HG03064 (cell line): Measurements from ENCODE around the gene SALL3.
"Not testable (repeated sequence)": the region's sequence is repeated elsewhere in the genome, so short reads cannot be mapped to it uniquely, and the experiment has no call there.

Experiments used
- ATAC-seq: cut with Tn5 transposase; IDR thresholded peaks from one replicate; pipeline ENCODE4 v1.9.1; 2021; ENCODE audit warnings: low read depth; ENCODE audit not compliant: unreplicated experiment

Gene SALL3

DNA sequence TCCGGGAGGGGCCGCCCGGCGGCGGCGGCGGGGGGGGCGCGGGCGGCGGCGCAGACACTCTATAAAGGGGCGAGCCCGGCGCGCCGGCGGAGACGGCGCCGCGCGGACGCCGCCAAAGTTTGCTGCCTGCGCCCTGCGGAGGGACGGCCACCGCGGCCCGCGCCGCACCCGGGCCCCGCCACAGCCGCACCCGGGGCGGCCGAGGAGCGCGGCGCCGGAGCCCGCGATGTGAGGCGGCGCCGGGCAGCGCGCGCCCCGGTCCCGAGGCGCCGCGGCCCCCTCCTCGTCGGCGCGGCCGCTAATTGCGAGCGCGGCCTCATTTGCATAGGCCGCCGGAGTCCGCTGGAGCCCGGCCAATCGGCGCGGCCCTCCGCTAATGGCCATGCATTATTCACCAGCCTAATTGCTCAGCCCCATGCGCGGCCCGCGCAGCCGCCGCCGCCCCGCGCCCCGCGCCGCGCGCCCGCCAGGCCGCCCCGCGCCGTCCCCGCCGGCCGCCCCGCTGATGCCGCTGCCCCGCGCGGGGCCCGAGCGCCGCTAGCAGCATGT, at the start of gene SALL3:
SALL3 (plus strand) TSS at position 89 of the 549 bp plus-strand sequence; CDS start at position 546, 457 bp downstream.
- ATAC-seq: no peak

DNA sequence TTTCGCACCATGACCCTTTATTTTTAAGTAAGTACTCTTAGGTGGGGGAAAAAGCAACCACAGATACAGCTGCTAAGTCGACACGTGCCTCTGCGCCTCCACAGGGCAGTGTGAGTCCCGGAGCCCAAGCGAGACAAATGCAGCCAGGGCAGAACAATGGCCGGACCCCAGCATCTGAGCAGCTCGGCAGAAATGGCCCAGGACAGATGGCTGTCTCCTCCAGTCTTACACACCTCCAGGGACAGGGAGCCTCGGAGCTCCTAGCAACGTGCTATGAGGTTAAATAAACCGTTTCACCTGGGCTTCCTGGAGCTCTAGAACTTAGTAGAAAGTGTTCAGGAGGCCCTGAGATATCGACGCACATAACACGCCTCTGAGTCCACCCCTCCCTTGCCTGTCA, 47.3 kb upstream of the SALL3 start:
- ATAC-seq: no peak

DNA sequence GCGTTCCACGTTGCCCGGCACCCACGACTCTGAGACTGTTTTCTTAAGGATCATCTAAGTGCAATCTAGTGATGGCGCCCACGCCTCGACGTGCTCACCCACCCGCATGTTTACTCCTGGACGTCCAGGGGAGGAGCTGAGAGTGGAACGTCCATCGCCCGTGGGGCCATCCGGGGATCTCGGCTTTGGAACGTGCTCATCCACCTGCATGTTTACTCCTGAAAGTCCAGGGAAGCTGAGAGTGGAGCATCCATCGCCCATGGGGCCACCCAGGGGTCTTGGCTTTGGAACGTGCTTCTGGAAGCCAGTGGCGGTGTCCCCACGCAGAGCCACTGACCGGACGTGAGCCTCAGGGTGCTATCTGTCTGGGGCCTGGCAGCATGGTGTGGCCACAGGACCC, 45.6 kb upstream of the SALL3 start:
- ATAC-seq: no peak

DNA sequence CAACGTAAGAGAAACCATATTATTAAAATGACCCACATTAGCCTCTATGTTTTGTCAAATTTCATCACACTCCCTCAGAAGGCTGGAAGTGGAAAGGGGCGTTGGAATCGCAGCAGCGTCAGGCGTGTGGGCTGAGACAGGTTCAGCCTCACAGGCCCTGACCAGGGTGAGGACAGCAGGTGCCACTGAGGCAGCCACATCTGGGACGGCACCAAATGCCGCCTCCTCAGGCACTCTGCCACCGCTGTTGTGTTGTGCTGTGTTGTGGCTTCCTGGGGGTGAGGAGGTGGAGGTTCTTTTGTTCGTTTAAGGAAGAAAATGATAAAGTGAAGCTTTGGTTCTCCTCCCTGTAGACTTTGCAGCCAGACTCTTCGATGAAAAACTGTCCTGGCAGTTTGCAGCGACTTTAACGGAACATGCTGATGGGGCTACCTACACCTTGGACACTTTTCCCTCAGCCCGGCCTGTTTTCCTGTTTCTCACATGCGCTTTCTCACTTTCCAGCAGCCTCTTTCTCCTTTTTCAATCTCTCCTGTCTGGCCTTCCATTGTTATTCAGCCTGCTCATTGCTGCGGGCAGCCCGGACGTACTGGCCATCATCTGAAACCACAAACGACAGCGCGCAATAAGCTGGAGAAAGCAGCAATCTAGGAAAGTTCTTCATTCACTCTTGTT, 44.9 kb upstream of the SALL3 start:
- ATAC-seq: no peak

DNA sequence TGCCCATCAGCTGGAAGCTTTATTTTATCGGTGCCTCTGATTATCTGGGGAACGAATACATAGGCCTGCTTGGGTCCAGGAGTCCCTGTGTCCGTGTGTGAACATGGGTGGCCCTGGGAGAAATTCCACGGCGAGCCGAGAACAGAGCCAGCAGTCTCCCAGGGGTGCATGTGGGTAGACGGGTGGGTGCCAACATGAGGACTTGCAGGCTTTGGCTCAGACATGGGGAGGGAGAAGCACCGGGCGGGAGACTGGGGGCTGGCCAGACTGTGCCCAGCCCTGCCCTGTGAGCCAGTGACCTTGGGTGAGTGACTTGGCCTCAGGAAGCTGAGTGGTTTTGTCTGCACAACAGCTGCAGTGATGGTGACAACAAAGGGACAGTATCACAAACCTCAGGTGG, 44.2 kb upstream of the SALL3 start:
- no peak for ATAC-seq

DNA sequence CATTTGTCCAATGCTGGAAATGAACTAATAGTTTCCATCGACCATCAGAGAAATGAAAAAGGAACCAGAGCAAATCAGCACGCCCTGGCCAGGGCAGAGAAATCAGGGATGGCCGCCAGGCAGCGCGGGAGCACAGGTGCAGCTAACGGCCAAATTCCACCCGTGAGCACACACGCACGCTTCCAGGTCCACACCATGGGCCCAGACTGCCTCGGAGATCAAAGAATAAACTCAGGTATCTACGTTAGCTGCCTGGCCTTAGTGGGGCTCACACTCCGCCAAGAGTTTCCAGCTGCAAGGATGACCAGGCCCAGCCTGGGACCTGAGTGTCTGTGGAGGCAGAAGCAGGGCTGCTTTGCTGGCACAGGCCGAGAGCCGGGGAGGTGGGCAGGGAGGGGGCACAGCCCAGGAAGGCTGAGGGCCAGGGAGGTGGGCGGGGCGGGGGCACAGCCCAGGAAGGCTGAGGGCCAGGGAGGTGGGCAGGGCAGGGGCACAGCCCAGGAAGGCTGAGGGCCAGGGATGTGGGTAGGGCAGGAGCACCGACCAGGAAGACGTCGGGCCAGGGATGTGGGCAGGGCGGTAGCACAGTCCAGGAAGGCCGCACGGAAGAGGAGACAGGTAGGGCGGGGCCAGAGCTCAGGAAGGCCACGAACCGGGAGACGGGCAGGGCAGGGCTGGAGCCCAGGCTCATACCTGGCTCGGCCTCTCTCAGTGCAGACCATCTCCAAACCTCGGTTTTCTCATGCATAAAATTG, 43.2 kb upstream of the SALL3 start:
- ATAC-seq: no peak

DNA sequence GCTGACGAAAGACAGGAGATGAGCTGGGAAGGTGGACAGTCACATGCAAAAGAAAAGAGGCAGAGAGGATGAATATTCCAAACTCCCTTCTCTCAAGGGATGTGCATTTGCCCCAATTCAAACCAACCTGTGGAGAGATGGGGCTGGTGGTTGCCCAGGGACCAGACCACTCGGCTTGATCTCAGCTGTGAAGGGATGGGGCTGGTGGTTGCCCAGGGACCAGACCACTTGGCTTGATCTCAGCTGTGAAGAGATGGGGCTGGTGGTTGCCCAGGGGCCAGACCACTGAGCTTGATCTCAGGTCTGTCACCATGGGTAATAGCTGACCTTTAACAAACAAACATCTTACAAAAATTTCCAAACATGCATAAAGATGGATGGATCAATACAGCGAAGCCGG, 42.5 kb upstream of the SALL3 start:
- ATAC-seq: no peak

DNA sequence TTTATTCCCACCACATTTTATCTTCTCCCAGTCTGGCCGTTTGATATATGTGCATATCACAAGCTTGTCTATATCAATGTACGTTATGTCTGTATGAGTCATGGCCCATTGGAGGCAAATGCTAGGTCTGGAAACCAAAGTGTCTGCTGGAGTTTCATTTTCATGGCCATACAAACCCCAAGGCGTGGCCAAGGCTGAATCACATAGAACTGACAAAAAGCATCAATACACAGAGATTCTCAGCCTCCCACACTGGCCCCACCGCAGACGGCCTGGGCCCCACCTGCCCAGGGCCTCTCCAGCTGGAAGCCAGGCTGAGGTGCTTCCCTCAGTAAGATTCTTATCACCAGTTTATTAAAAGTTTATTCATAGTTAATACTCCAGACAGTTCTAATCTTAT, 40.5 kb upstream of the SALL3 start:
- no peak for ATAC-seq

DNA sequence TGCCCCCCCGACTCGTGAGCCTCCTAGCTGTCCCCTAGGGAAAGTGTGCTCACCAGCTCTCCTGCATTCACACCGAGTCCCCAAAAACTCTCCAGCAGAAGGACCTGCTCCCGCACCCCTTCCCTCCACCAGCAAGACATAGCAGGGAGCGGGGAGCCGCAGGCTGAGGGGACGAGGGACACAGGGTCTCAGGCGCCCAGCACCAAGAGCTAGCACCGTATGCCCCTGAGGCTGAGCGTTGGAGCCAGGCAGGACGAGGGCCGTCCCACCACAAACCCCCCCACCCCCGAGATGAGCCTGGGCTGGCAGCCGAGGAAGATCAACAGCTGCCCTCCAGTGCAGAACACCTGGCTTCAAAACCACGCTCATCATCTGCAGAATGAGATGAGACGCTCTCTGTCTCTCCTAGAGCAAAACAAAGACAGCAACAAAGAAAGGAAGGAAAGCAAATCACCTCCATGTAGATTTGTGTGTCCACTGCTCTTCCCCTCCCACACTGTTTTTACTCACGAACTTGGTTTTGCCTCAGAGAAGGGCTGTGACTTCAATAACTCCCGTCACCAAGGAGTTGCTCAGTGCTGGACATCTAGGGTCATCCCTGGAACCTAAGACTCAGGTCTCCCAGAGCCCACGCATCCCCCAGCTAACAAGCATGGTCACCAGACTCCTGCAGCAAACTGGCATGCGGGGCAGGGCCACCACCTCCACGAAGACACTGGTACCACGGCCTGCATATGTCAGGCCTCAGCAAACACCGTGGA, 39.7 kb upstream of the SALL3 start:
- no peak for ATAC-seq

DNA sequence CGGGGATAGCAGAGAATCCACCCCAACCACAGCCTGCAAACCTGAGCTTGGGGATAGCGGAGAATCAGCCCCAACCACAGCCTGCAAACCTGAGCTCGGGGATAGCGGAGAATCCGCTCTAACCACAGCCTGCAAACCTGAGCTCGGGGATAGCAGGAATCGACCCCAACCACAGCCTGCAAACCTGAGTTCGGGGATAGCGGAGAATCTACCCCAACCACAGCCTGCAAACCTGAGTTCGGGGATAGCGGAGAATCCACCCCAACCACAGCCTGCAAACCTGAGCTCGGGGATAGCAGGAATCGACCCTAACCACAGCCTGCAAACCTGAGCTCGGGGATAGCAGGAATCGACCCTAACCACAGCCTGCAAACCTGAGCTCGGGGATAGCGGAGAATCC, 37.4 kb upstream of the SALL3 start:
- ATAC-seq: not testable (repeated sequence)

DNA sequence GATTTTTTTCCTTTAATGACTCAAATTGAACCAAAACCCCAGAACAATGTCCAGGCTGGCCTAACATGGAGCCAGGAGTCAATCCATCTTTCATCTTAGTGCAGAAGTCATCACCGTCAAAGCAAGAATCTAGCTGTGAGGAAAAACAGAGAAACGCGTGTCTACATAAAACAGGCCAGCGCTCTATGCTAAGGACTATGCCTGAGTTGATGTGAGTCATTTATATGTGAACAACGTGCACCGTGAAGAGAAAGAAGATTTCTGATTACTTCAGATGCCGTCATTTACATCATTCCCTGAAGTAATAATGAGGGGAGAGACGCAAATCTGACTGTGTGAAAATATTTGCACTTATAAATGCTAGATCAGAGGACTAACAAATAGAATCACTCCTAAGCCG, 34.0 kb upstream of the SALL3 start:
- no peak for ATAC-seq

DNA sequence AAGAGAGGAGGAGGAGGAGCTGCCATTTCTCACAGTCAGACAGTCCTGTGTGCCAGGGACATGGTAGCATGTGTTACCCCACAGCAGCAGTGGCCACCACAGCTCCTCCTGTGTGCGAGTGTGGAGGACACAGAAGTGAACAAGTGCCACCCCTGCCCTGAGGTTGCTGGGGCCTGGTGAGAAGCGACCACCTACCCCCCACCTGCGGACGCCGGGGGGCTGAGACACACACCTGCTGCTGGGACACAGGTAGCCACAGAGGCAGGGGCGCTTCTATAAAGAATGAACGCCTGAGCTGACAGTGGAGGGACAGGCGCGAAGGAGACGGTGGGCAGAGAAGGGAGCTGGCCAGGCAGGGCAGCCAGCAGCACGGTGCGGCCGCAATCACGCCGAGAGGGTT, 32.3 kb upstream of the SALL3 start:
- ATAC-seq: no peak

DNA sequence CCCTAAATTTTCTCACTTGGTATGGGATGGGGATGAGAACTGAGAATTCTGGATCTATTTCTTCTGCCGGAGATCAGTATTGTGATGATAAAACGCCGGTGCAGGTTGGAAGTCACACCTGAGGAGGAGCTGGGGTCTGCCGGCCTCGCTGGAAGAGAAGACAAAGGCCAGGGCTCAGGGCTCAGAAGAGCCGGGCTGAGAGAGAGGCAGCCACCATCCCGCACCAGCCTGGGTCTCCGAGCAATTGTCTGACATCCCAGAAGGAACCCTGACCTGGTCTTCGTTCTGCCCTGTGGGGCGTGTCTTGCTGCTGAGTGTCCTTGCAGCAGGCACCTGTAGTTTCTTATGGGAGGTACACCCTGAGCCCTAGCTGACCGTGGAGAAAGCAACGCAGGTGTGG, 31.4 kb upstream of the SALL3 start:
- ATAC-seq: no peak

DNA sequence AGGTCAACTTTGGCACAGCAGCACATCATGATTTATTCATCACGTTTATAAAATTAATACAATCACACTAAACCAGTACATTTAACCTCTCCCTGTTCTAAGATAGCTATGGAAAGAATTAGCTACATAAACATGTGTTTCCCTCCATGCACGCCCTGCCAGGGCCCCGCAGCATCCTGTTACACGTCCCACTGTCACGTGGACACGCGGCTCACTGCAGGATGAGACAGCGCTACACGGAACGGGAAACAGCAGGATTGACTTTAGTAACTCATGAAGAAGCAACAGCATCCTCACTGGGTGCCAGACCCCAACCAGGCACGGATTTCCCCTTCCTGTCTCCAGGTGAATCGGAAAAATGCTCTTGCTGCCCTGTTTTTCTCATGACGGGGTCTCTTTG, 30.9 kb upstream of the SALL3 start:
- no peak for ATAC-seq

DNA sequence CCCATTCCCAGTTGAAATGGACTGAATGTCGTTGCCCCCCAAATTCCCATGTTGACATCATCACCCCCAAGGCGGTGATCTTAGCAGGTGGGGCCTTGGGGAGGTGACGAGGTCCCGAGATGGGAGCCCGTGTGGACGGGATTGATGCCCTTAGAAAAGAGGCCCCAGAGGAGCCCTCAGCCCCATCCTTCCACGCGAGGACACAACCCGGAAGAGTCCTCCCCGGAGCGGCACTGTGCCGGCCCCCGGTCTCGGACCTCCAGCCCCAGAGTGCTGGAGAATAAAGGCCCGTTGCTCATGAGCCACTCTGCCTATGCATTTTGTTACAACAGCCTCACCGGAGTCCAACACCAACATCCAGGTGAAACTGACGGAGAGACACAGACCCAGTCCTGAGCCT, 30.4 kb upstream of the SALL3 start:
- ATAC-seq: no peak

DNA sequence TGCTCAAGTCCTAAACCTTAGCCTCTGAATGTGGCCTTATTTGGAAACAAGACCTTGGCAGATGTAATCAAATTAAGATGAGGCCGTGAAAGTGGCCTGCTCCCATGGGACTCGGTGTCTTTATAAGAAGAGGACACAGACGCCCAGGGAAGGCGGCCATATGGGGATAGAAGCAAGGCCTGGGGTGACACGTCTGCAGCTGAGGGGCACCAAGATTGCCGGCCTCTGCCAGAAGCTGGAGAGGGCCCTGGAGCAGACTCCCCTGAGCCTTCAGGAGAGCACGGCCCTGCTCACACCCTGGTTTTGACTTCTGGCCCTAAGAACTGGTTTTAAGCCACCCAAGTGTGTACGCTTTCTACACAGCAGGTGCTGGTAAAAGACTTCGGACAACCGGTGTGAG, 29.2 kb upstream of the SALL3 start:
- no peak for ATAC-seq

DNA sequence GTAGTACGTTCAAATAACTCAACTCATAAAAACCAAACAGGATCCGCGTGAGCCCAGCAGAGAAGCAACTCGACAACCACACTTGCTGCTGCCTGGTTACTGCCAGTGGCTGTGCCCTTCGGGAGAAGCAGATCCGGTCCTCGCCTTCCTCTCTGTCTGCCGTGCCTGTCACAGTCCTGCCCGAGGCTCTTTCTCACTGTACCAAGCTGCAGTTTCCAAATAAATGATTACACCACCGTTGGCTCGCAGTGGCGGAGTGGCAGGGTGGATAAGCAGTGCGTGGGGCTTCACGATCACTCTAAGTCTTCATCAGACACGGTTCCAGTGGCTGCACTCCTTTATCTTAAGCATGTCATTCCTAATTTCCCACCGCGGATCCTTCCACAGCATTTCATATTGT, 26.1 kb upstream of the SALL3 start:
- ATAC-seq: no peak

DNA sequence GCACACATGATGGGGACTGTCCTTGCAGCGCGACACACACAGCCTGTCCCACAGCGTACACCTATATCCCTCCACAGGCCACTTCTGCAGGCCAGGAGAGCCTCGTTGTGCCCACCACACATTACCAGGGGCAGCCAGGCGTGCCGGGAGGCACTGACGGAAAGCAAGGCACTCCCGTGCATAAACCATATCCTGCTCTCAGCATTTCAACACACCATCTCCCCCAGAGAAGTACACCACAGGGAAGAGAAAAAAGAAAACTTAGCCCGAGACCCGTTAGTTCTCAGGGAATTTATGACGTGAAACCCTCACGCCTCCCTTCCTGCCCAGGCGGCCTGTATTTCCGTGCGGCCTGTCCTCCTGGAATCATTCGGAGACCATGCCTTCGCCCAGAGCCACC, 24.6 kb upstream of the SALL3 start:
- ATAC-seq: no peak

DNA sequence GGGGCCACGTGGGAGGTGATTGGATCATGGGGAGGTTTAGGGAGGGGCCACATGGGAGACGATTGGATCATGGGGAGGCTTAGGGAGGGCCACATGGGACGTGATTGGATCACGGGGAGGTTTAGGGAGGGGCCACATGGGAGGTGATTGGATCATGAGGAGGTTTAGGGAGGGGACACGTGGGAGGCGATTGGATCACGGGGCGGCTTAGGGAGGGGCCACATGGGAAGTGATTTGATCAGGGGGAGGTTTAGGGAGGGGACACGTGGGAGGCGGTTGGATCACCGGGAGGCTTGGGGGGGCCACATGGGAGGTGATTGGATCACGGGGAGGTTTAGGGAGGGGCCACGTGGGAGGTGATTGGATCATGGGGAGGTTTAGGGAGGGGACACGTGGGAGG, 22.5 kb upstream of the SALL3 start:
- ATAC-seq: no peak

DNA sequence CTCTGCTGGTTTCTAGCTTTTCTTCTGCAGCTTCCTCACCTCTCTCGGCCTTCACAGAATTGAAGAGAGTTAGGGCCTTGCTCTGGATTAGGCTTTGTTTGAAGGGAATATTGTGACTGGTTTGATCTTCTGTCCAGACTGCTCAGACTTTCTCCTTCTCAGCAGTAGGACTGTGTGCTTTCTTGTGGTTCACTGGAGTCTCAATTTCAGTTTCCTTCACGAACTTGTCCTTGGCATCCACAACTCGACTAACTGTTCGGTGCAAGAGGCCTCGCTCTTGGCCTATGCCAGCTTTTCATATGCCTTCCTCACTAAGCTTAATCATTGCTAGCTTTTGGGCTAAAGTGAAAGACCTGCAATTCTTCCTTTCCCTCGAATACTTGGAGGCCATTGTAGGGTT, 18.9 kb upstream of the SALL3 start:
- ATAC-seq: no peak

DNA sequence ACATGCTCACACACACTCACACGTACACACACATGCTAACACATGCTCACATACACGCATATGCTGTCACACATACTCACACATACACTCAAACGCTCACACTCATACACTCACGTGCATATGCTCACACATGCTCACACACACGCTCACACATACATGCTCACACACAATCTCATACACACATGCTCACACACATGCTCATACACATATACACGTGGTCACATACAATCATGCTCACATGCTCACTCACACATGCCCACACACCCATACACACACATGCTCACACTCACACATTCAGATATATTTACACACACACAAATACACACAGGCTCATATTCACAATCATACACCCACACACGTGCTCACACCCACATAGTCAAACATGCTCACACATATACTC, 17.5 kb upstream of the SALL3 start:
- ATAC-seq: no peak
